Activated naive CD4-positive, alpha-beta T cell treated with anti-CD3 and anti-CD28 coated beads, Interleukin-2, amount 10 ng/mL, durations not matched to agents 7 days and 5 days (primary cell): ENCODE results near the gene AMHR2.
A peak's percentile ranks its signal among the peaks of the same experiment; 100 is the strongest.
"Not testable (repeated sequence)": the region's sequence is repeated elsewhere in the genome, so short reads cannot be mapped to it uniquely, and the experiment has no call there.

Experiments
- CTCF ChIA-PET: fragments of 350-600 bp; sonication (Branson Sonifier 250); formaldehyde crosslinking; loops from one replicate; lab custom pipeline; 2021; ENCODE audit warnings: antibody characterized with exemption; lab: Charles Lee
- DNase-seq: peaks from one replicate; pipeline ENCODE4 v3.0.0-alpha.2; 2020
- H3K27ac Mint-ChIP-seq: one replicate; pipeline ENCODE4 v1.8.0; 2021; ENCODE audit warnings: mild to moderate bottlenecking, moderate library complexity, mixed read lengths
- H3K27me3 Mint-ChIP-seq: one replicate; pipeline ENCODE4 v1.8.0; 2021; ENCODE audit warnings: mild to moderate bottlenecking, mixed read lengths
- H3K36me3 Mint-ChIP-seq: one replicate; pipeline ENCODE4 v1.8.0; 2021; ENCODE audit warnings: mixed read lengths
- H3K4me1 Mint-ChIP-seq: one replicate; pipeline ENCODE4 v1.8.0; 2021; ENCODE audit warnings: mixed read lengths
- H3K4me3 Mint-ChIP-seq: one replicate; pipeline ENCODE4 v1.8.0; 2021; ENCODE audit warnings: mild to moderate bottlenecking, moderate library complexity, mixed read lengths
- H3K9me3 Mint-ChIP-seq: one replicate; pipeline ENCODE4 v1.8.0; 2021; ENCODE audit warnings: mixed read lengths

AMHR2 gene

DNA sequence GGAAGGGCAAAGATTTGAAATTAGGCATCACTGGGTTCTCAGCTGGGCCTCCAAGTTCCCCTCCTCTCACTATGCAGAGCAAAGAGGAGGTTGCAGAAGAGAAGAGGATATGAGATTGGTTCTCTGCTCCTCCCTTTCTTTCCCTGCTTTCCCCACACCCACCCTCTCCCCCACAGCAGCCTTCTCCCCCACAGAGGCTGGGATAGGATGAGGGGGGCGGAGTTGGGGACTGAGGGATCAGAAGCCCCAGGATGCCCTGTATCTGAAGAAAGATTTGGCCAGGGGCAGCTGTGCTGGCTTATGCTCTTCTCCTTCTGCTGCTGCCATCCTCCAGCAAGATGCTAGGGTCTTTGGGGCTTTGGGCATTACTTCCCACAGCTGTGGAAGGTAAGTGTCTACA lies at the start of gene AMHR2:
AMHR2 (plus strand) TSS at position 259 of the 400 bp plus-strand sequence; CDS start at position 339, 80 bp downstream.
- Mint-ChIP-seq H3K4me1 (peaks cover 15% of the 10 kb centered on the region), H3K9me3 (no peaks in the 10 kb centered on the region), H3K4me3 (no peak within 1 kb of the TSS), H3K27me3 (peaks cover 11% of the 10 kb centered on the region), H3K27ac (no peak within 1 kb of the TSS), H3K36me3 (no peaks in the 10 kb centered on the region)
- CTCF ChIA-PET: interaction anchor here (1.4 to 7.5 kb wide), 4 partner anchors 42 to 85 kb away, joined by 3 to 162 read pairs (median 10); no protein-coding TSS in a partner anchor
- no peak for DNase-seq

DNA sequence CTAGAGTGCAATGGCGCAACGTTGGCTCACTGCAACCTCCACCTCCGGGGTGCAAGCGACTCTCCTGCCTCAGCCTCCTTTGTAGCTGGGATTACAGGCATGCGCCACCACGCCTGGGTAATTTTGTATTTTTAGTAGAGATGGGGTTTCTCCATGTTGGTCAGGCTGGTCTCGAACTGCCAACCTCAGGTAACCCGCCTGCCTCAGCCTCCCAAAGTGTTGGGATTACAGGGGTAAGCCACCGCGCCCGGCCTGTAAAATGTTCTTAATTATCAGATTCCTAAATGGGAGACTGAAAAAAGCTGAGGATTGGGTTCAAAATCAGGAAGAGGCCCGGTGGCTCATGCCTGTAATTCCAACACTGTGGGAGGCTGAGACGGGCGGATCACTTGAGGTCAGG lies 49.4 kb upstream of the AMHR2 start:
- DNase-seq, H3K4me3 Mint-ChIP-seq, H3K36me3 Mint-ChIP-seq, H3K27me3 Mint-ChIP-seq, H3K9me3 Mint-ChIP-seq: not testable (repeated sequence)
- Mint-ChIP-seq H3K27ac (peak overlapping the region; percentile 80), H3K4me1 (peaks cover 39% of the 10 kb centered on the region)
- CTCF ChIA-PET: interaction anchor here (0.6 kb wide), 1 partner anchor 76 kb away, joined by 5 read pairs; no protein-coding TSS in a partner anchor

DNA sequence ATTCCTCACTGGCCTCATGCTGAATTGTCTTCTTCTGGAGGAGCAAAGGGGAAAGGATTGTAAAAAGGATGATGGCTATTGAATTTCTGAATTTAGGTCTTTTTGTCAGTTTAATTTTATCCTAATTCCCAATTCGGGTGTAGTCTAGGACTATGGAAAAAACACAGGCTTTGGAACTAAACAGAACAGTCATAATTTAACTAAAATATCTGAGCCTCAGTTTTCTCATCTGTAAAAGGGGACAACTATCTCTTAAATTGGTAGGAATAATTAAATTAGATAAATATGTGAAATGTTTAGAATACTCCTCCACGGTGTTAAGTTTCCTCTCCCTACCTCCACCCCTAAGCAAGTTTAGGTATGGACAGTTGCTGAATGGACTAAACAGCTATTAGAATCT lies 46.9 kb upstream of the AMHR2 start:
- Mint-ChIP-seq H3K27me3 (no peaks in the 10 kb centered on the region), H3K4me1 (peaks cover 34% of the 10 kb centered on the region), H3K9me3 (no peaks in the 10 kb centered on the region), H3K4me3 (no peak overlapping the region), H3K27ac (peak overlapping the region; percentile 67), H3K36me3 (peaks cover 9% of the 10 kb centered on the region)
- CTCF ChIA-PET: interaction anchor here (0.6 kb wide), 1 partner anchor 124 kb away, joined by 3 read pairs; the partner anchor contains the start of gene TARBP2
- DNase-seq: no peak

DNA sequence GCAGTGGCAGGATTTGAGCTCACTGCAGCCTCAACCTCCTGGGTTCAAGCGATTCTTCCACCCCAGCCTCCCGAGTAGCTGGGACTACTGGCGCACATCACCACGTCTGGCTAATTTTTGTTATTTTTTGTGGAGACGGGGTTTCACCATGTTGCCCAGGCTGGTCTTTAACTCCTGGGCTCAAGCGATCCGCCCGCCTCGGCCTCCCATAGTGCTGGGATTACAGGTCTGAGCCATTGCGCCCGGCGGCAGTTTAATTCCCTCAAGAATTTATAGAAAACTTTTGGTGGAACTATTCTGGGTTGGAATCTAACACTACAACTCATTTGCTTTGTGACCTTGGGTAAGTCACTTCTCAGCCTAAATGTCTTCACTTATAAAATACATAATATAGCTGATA lies 45.4 kb upstream of the AMHR2 start:
- H3K4me3 Mint-ChIP-seq: no peak overlapping the region
- H3K9me3 Mint-ChIP-seq: no peaks in the 10 kb centered on the region
- no peak overlapping the region for H3K27ac Mint-ChIP-seq
- H3K36me3 Mint-ChIP-seq: peaks cover 24% of the 10 kb centered on the region
- DNase-seq: no peak
- H3K27me3 Mint-ChIP-seq: no peaks in the 10 kb centered on the region
- H3K4me1 Mint-ChIP-seq: peaks cover 38% of the 10 kb centered on the region
- CTCF ChIA-PET: interaction anchor here (2.1 kb wide), 1 partner anchor 43 kb away, joined by 8 read pairs; no protein-coding TSS in a partner anchor

- CTCF ChIA-PET: interaction anchor here (1.8 to 2.1 kb wide), 2 partner anchors 27 to 42 kb away, joined by 8 to 17 read pairs; no protein-coding TSS in a partner anchor
- DNase-seq: no peak
- no peak overlapping the region for H3K27ac Mint-ChIP-seq
- H3K4me1 Mint-ChIP-seq: peaks cover 38% of the 10 kb centered on the region
- no peaks in the 10 kb centered on the region for H3K27me3 Mint-ChIP-seq
- H3K9me3 Mint-ChIP-seq: no peaks in the 10 kb centered on the region
- no peak overlapping the region for H3K4me3 Mint-ChIP-seq
- peaks cover 30% of the 10 kb centered on the region for H3K36me3 Mint-ChIP-seq
Measured at GRCh38 chr12:53378724-53379388, 44.8 kb upstream of the AMHR2 start.

- no peak overlapping the region for H3K4me3 Mint-ChIP-seq
- peaks cover 43% of the 10 kb centered on the region for H3K4me1 Mint-ChIP-seq
- H3K9me3 Mint-ChIP-seq: no peaks in the 10 kb centered on the region
- CTCF ChIA-PET: interaction anchor here (0.9 to 2.1 kb wide), 3 partner anchors 28 to 42 kb away, joined by 4 to 17 read pairs (median 8); no protein-coding TSS in a partner anchor
- DNase-seq: peak; percentile 100
- no peak overlapping the region for H3K27ac Mint-ChIP-seq
- no peaks in the 10 kb centered on the region for H3K27me3 Mint-ChIP-seq
- peaks cover 36% of the 10 kb centered on the region for H3K36me3 Mint-ChIP-seq
Measured at GRCh38 chr12:53379389-53380103, 44.1 kb upstream of the AMHR2 start.

DNA sequence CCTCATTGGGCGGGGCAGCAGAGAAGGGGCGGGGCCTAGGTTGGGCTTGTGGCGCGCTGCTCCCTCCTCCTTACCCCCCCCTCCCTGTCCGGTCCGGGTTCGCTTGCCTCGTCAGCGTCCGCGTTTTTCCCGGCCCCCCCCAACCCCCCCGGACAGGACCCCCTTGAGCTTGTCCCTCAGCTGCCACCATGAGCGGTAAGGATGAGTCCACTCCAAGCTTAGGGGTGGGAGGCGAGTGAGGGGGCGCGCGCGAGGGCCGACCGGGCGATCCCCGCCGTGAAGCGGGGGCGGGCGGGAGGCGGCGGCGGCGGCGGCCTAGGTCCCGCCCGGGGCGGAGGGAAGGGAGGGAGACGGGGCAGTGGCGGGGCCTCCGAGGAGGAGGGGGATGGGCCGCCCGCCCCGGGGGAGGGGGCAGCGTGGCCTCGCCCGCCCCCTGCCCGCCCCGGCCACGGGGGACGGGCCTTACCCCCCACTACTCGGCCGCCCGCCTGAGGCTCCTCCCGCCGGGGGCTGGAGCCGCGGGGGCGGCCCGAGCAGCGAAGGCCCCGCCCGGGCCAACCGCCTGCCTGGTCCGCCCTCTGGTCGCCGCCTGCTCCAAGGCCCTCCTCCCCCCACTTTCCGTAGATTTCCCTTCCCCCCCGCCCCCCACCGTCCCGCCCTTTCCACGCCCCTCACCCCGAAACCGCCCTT lies 43.4 kb upstream of the AMHR2 start, which contains the start of gene SP1:
SP1 (plus strand) TSS at position 73 of the 690 bp plus-strand sequence; CDS start at position 189, 116 bp downstream.
- Mint-ChIP-seq H3K4me1 (peaks cover 45% of the 10 kb centered on the region), H3K9me3 (no peaks in the 10 kb centered on the region), H3K36me3 (peaks cover 39% of the 10 kb centered on the region), H3K4me3 (peak within 1 kb of the TSS; percentile 90), H3K27ac (peak within 1 kb of the TSS; percentile 92), H3K27me3 (no peaks in the 10 kb centered on the region)
- peak; percentile 91 for DNase-seq
- CTCF ChIA-PET: interaction anchor here (0.8 to 3.7 kb wide), 6 partner anchors 28 to 59 kb away, joined by 4 to 29 read pairs (median 7); partner anchors contain the start of gene AAAS

GRCh38 chr12:53380794-53381730 lies 42.6 kb upstream of the AMHR2 start:
- Mint-ChIP-seq H3K4me3 (peak overlapping the region; percentile 90), H3K4me1 (peaks cover 48% of the 10 kb centered on the region), H3K27me3 (no peaks in the 10 kb centered on the region), H3K27ac (peak overlapping the region; percentile 92), H3K36me3 (peaks cover 41% of the 10 kb centered on the region), H3K9me3 (no peaks in the 10 kb centered on the region)
- CTCF ChIA-PET: interaction anchor here (0.8 to 4.6 kb wide), 12 partner anchors 9 to 127 kb away, joined by 4 to 78 read pairs (median 6); partner anchors contain the start of genes AAAS and AMHR2
- DNase-seq: no peak

DNA sequence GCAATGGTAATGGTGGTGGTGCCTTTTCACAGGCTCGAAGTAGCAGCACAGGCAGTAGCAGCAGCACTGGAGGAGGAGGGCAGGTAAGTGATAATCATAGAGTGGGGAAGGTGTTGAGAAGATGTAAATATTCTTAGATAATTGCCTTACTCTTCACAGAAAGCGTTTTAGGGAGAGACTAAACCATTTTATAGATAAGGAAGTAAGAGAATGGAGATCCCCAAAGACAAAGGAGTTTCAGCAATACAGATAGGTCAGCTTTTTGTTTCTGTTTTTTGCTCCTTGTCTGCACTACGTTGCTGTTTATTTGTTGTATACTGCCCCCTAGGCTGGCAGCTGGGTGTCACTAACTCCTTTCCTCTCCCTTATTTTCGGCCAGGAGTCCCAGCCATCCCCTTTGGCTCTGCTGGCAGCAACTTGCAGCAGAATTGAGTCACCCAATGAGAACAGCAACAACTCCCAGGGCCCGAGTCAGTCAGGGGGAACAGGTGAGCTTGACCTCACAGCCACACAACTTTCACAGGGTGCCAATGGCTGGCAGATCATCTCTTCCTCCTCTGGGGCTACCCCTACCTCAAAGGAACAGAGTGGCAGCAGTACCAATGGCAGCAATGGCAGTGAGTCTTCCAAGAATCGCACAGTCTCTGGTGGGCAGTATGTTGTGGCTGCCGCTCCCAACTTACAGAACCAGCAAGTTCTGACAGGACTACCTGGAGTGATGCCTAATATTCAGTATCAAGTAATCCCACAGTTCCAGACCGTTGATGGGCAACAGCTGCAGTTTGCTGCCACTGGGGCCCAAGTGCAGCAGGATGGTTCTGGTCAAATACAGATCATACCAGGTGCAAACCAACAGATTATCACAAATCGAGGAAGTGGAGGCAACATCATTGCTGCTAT lies 41.7 kb upstream of the AMHR2 start:
- CTCF ChIA-PET: interaction anchor here (1.1 to 4.6 kb wide), 12 partner anchors 8 to 126 kb away, joined by 3 to 78 read pairs (median 6); partner anchors contain the start of genes AAAS and AMHR2
- Mint-ChIP-seq H3K27ac (peak overlapping the region; percentile 92), H3K9me3 (no peaks in the 10 kb centered on the region), H3K4me1 (peaks cover 51% of the 10 kb centered on the region), H3K36me3 (peaks cover 44% of the 10 kb centered on the region), H3K27me3 (no peaks in the 10 kb centered on the region), H3K4me3 (peak overlapping the region; percentile 90)
- peak; percentile 72 for DNase-seq

DNA sequence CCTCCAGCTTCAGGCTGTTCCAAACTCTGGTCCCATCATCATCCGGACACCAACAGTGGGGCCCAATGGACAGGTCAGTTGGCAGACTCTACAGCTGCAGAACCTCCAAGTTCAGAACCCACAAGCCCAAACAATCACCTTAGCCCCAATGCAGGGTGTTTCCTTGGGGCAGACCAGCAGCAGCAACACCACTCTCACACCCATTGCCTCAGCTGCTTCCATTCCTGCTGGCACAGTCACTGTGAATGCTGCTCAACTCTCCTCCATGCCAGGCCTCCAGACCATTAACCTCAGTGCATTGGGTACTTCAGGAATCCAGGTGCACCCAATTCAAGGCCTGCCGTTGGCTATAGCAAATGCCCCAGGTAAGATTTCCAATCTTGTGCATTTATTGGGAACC lies 40.4 kb upstream of the AMHR2 start:
- CTCF ChIA-PET: interaction anchor here (0.7 to 4.6 kb wide), 12 partner anchors 17 to 361 kb away, joined by 3 to 78 read pairs (median 3); partner anchors contain the start of genes AAAS and AMHR2
- H3K27ac Mint-ChIP-seq: peak overlapping the region; percentile 65
- H3K9me3 Mint-ChIP-seq: no peaks in the 10 kb centered on the region
- peaks cover 61% of the 10 kb centered on the region for H3K4me1 Mint-ChIP-seq
- peak overlapping the region; percentile 8 for H3K4me3 Mint-ChIP-seq
- no peak for DNase-seq
- H3K36me3 Mint-ChIP-seq: peaks cover 54% of the 10 kb centered on the region
- no peaks in the 10 kb centered on the region for H3K27me3 Mint-ChIP-seq

GRCh38 chr12:53386381-53386780 lies 37.3 kb upstream of the AMHR2 start:
- H3K9me3 Mint-ChIP-seq, H3K27ac Mint-ChIP-seq, H3K27me3 Mint-ChIP-seq, DNase-seq: not testable (repeated sequence)
- Mint-ChIP-seq H3K4me3 (peak overlapping the region; percentile 13), H3K36me3 (peaks cover 60% of the 10 kb centered on the region), H3K4me1 (peaks cover 77% of the 10 kb centered on the region)
- CTCF ChIA-PET: interaction anchor here (0.8 to 2.8 kb wide), 2 partner anchors 34 to 42 kb away, joined by 4 to 22 read pairs; no protein-coding TSS in a partner anchor

DNA sequence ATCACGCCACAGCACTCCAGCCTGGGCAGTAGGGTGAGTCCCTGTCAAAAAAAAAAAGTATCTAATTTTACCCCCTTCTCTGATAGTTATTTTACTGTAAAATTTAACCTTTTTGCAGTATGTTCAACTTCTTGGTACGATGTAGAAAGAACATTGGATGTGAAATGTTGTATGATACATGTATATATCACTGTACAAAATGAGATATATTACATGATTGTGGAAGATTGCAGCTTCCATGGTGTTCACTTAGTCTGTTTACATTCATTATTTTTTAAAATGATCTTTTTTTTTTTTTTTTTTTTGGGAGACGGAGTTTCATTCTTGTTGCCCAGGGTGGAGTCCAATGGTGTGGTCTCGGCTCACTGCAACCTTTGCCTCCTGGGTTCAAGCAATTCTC lies 34.7 kb upstream of the AMHR2 start:
- CTCF ChIA-PET: interaction anchor here (0.7 to 2.8 kb wide), 2 partner anchors 36 to 198 kb away, joined by 3 to 22 read pairs; no protein-coding TSS in a partner anchor
- H3K4me1 Mint-ChIP-seq: peaks cover 56% of the 10 kb centered on the region

More for the DNA sequence above, 34.7 kb upstream of the AMHR2 start:
- no peak overlapping the region for H3K4me3 Mint-ChIP-seq
- no peaks in the 10 kb centered on the region for H3K9me3 Mint-ChIP-seq
- peak overlapping the region; percentile 62 for H3K27ac Mint-ChIP-seq
- no peak for DNase-seq
- no peaks in the 10 kb centered on the region for H3K27me3 Mint-ChIP-seq
- H3K36me3 Mint-ChIP-seq: peaks cover 34% of the 10 kb centered on the region
